LHCN-M2 (cell line): ENCODE data around the gene P3R3URF. TPM values are rescaled to one million over a fixed set of nuclear protein-coding genes. Genes with fewer than 3 reads are reported as not detected.
A peak's percentile ranks its signal among the peaks of the same experiment; 100 is the strongest.

Source experiments
- DNase-seq: peaks from one replicate; pipeline ENCODE4 v3.0.0-alpha.2; 2012; ENCODE audit warnings: low read depth
- total RNA-seq: library from RNA; depleted of rRNA; stranded (reverse); fragments of >200 nt; gene quantifications from 2 replicates; pipeline ENCODE4 v1.2.3, GENCODE V29; 2014

P3R3URF gene
- total RNA-seq, 1 experiment from 2014 or later = not detected

DNA sequence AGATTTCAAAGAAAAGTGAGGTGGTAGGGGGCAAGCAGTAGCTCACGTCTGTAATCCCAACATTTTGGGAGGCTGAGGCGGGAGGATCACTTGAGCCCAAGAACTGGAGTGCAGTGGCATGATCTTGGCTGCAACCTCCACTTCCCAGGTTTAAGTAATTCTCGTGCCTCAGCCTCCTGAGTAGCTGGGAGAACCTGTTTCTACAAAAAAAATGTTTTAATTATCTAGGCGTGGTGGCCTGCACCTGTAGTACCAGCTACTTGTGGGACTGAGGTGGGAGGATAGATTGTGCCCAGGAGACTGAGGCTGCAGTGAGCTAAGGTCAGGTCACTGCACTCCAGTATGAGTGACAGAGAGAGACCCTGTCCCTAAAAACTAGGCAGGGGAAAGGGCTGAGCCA is 4.0 kb downstream of the P3R3URF start:
- no peak for DNase-seq

- DNase-seq = no peak
Observed at GRCh38 chr1:46171871-46172270, 4.4 kb downstream of the P3R3URF start.

GRCh38 chr1:46171351-46171750 is 4.9 kb downstream of the P3R3URF start:
- DNase-seq = no peak

DNA sequence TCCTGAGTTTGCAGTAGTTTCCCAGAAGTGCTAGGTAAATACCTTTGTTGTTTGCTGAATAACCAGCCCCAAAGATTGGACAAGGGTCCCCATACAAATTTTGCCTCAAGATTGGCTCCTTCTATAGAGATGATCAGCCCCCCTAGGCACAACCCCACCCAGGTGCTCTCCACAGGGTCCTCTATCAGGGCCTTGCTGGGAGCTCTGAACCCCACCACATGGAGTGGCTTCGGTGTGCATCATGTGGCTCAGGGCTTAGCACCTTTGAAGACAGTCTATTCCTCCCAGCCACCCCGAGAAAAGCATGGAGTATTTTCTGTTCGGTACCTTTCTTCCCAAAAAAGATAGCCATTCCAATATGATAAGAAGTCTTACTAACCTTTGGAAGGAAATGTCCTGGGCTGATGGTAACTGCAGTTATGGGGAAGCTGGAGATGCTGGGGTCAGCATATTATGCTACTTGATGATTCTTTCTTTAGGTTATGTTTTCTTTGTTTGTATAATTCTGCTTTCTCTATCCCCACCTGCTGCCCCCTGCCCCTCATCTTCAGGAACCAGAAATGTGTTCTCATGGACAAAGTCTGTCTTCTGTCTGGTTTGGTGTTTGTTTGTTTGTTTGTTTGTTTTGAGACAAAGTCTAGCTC is 6.4 kb downstream of the P3R3URF start:
- no peak for DNase-seq

DNA sequence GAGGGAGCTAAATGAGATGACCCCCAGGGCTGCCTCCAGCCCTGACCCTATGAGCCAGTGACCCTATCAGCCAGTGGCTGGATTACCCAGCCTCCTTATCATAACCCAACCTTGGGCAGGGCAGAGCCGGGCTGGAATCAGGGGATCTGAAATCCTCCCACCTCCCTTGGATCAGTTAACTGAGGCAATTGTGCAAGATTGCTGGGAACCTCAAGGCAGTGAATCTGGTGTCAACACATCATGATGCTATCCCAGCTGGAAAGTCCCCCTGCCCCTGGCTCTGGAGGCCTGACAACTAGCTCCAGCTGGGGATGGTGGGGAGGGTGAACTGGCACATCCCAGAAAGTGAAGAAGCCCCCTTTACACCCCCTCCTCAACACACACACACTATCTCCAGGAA is 7.8 kb downstream of the P3R3URF start:
- DNase-seq = no peak

DNA sequence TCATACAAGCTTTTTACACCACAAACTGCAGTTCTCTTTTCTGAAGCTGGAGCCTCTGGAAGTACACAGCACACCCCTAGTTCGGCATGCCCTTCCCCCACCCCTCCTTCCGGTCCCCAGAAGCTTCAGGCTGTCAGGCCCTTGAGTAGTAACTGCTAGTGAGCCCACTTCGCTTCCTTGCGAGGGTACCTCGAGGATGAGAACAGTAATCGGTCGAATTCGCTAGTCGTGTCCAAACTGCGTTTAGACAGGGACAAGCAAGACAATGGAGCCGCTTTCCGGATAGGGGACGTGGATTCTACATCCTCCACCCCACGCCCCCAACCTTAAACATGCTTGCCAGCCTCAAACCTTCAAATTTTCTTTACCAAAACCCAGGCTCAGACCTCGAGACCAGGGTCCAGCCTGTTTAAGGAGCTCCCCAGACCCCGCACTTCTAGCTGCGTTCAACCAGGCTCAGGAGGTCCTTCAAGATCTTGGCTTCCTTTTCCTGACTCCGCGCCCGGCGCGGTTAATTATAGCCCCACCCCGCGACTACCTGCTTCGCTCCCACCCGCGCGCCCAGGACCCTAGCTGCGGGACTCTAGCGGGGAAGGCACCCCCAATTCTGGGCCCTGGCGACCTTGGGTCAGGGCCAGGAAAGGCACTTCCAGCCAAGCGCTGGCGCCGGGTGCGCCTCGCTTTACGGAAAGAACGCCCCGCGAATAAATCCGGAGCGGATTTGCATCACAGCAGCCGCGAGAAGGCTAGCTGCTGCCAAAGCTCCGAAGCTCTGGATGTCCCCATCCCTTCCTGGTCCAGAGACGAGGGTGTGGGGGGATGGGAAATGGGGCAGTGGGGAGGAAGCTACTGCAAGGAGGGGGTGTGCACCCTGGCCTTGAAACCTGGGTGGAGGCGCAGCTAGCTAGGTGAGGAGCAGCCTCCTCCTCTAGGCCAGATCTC is 9.5 kb downstream of the P3R3URF start:
- DNase-seq = no peak

- DNase-seq = no peak
Observed at GRCh38 chr1:46160212-46160611, 16.1 kb downstream of the P3R3URF start.

- DNase-seq = no peak
Observed at GRCh38 chr1:46159516-46159915, 16.8 kb downstream of the P3R3URF start.

DNA sequence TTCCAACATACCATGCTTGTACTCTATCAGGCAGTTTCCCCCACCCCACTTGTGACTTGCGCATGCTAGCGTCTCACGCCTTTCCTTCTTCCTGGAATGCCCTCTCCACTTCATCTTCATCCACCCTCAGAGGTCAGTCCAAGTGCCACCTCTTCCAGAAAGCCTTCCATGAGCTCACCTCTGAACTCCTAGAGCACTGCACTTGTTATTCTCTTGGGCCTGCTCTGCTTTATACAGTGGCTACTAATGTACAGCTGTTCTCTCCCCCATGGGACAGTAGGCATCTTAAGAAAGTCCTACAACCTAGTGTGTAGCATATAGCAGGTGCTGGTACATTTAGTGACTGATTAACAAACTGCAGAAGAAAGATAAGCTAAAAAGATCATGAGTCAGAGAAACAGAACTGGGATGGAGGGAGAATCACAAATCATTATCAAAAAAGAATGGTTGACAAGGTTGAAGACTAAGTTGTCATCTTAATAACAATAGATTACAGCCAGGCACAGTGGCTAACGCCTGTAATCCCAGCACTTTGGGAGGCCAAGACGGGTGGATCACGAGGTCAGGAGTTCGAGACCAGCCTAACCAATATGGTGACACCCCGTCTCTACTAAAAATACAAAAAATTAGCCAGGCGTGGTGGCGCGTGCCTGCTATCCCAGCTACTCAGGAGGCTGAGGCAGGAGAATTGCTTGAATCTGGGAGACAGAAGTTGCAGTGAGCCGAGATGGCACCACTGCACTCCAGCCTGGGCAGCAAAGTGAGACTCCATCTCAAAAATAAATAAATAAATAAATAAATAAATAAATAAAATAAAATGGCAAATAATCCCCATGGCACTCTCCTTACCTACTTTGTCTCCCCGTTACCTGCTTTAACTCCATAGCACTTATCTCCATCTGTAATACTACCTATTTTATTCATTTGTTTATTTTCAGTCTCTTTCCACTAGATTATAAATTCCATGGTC is 17.7 kb downstream of the P3R3URF start:
- DNase-seq = no peak

DNA sequence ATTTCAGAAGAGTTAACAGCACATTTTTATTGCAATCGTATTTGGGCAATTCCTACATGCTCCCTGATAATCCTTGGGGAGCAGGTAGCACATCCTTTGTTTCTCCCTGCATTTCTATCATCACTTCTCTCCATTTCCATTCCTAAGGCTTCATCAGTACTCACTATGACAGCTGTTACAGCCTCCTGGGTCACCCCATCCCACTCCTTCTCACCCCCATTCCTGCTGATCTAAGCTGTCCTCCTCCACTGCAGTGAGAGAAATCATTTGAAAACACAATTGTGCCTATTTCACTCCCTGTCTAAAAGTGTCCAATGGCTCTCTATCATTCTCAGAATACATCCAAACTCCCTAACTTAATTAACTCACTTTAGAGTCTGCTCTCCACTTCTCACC is 18.4 kb downstream of the P3R3URF start:
- no peak for DNase-seq

DNA sequence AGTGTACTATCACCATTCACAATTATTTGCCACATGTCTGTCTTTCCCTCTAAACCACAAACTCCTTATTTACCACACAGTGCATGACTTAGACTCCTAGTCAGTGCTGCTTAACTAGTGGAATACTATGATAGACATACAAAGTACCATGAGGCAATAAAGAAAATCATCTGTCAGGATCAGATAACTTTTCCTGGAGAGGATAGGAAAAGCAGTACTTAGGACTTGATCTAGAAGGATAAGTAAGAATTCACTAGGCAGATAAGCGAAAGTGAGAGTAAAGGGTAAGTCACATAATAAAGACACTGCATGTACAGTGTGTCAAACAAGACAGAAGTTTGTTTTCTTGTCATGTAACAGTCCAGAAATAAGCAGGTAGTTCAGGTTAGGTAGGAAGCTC is 22.6 kb downstream of the P3R3URF start:
- peak; percentile 46 for DNase-seq

DNA sequence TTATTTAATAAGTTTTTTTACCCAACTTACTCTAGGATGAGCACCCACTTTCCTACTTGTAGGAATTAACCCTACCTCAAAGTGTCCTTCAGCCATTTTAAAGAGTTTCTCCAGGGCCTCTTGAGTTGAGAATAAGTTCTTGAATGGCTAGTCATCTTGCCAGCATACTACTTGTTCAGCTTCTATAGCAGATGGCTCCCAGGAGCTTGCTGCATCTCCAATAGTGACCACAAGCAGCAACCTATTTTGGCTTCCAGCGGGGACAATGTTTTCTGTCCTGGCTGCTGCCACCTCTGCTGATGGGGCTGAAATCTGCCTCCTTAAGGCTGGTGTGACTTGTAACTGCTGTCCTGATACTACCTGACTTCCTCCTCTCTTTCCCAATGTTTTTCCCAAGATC is 23.1 kb downstream of the P3R3URF start:
- no peak for DNase-seq

- DNase-seq = peak; percentile 76
Observed at GRCh38 chr1:46152016-46152415, 24.3 kb downstream of the P3R3URF start.

DNA sequence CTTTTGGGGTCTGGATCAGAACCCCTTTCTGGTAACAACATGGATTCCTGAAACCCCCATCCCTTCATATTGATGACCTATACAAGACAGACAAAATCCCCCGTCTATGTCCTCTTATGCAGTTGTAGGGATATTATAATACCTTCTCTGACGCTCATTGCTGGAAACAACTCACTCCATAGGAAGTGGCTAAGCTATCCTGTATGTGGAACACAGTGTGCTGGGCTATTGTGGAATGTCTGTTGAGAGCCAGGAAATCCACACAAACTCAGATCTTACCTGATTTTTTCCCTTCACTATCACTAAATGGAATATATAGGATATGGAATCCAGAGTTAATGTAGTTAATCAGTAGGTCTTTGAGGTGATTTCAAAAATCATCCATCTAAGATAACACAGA is 26.2 kb downstream of the P3R3URF start:
- DNase-seq = no peak

GRCh38 chr1:46148318-46148717 is 28.0 kb downstream of the P3R3URF start:
- no peak for DNase-seq

DNA sequence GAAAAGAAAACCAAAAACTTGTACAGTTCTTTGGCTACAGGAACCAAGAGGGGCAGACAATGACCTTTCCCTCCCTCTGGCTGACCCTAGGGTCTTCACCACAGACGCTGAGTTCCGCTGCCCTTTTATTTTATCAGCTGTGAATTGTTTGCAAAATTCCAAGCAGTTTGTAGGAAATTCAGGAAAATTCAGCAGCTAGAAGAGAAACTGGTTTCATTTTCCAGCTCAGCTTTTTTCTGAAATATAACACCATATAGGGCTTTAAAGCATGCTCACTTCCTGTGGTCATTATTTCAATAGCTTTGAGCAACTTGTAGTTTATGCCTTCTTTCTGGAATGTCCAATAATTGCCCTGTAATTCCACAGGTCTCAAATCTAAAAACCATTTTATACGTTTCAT is 38.4 kb downstream of the P3R3URF start:
- DNase-seq = peak; percentile 68

GRCh38 chr1:46136711-46137110 is 39.6 kb downstream of the P3R3URF start:
- no peak for DNase-seq

- peak; percentile 76 for DNase-seq
Observed at GRCh38 chr1:46134660-46135331, 41.5 kb downstream of the P3R3URF start.

DNA sequence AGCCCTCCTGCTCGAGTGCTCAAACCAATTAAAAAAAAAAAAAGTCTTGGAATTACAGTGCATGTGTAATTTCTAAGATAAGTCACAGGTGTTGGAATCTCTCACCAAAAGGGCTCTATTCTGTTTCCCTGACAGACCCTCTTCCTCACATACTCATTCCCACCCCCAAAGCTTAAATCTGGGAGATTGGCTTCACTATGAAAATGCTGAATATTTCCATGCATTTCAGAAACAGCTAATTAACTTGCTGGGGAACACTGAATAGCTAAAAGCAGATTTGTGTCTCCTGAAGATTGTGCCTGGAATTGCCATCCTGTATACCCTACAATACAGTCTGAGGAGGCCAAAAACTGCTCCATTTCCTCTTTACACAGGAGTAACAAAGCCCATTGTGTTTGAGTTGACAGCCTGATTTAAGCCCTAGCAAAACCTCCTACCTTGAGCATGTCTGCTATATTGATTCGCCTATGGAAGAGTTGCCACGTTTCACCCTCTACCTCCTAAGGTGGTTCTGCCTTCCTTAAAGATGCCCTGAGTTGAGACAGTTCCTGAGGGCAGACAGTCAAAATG is 42.4 kb downstream of the P3R3URF start:
- DNase-seq = no peak

- no peak for DNase-seq
Observed at GRCh38 chr1:46133181-46133658, 43.1 kb downstream of the P3R3URF start.
